Iris pigment epithelial cell (primary cell): ENCODE results near the gene PRR20C.
"Not testable (repeated sequence)": the region's sequence is repeated elsewhere in the genome, so short reads cannot be mapped to it uniquely, and the experiment has no call there.

Experiments
- DNase-seq: peaks from one replicate; pipeline ENCODE4 v3.0.0-alpha.2; 2011; ENCODE audit warnings: low read depth

The PRR20C gene

DNA sequence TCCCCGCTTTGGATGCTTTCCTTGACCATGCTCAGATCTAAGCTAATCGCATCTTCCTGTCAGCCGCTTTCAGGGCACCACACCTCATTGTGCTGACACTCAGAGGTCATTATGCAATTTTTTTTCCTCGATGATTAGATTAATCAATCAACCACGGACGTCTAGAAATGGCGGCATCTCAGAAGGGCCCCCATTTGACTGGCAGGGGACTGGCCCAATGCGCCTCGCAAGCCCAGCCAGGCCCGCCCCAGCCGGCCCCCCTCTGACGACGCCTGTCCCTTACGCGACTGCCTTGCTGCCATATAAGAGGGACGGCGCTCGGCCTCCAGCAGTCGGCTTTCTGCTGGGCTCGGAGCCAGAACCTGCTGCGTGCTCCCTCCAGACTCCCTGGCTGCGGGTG lies at the start of gene PRR20C:
Gene PRR20C, plus strand, starts transcription at position 301 of the 400 bp plus-strand sequence. CDS start 387 bp downstream, outside the sequence.
- not testable (repeated sequence) for DNase-seq

DNA sequence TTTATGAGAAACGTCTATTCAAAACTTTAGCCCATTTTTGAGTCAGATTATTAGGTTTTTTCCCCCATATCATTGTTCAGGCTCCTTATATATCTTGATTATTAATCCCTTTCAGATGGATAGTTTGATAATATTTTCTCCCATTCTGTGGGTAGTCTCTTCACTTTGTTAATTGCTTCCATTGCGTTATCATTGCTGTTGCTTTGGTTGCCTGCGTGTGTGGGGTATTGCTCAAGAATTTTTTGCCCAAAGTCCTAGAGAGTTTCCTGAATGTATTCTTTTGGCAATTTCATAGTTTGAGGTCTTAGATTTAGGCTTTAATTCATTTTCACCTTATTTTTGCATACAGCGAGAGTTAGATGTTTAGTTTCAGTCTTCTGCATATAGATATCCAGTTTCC lies 38.9 kb upstream of the PRR20C start:
- no peak for DNase-seq

DNA sequence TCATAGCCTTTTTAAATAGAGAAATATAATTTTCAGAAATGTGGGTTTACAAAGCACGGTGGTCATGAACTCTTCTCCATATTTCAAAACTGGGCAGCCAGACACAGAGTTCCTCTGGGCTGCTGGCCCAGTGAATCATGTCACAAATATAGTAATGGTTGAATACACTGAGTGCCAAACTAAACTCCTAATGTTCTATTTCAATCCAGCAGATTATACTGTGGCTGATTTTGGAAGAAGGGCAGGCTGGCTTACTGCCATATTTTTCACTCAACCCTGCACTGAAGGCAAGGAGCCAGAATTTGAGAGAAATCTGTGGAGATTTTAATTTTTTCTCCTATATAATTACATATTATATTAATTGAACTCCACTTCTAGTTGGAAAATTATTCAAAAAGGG lies 30.2 kb upstream of the PRR20C start:
- DNase-seq = peak; percentile 1

DNA sequence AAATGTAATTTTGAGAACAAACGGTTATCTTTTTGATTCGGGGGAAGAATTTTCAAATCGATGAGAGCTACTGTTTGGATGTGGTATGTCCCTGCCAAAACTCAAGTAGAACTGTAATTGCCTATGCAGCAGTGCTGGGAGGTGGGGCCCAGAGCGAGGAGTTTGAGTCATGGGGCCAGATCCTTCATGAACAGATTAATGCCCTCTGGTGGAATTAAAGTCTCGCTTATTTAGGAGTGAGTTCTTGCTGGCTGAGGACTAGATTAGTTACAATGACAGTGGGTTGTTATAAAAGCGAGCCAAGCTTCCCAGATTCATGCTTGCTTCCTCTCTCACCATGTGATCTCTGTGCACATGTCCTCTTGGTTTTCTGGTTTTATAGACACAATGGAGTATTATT lies 25.0 kb upstream of the PRR20C start:
- no peak for DNase-seq

DNA sequence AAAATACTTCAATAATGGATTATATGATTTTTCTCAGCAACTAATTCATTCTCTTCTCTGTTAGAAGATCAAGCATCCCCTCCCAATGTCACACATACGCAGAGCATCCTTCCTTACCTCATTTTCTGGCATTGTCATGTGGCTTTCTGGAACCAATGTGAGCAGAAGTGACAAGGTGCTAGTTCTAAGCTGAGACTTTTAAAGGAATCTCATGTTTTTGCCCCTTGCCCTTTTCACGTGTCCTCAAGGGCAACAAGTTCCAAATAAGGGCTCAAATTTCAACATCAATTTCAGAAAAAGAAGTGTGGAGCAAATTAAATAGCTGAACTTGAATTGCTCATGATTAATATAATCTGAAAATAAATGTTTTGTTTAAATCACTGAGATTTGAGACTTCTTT lies 17.8 kb upstream of the PRR20C start:
- DNase-seq = no peak

DNA sequence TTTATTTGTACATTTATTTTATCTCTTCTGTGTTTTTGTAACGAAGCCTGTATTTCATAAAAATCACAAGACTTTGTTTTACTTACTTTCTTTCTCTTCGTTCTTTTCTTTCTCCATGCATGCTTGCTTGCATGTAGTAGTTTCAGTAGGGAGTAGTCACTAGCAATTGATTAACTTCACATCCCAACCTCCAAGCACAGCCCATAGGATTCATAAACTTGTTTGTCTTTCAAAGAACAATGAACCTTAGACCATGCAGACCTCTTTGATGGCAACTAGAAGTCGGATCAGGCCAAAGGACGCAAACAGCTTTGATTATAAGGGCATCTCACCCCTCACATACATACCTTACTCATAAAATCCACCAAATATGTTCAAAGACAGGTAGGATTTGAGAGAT lies 16.3 kb upstream of the PRR20C start:
- no peak for DNase-seq

DNA sequence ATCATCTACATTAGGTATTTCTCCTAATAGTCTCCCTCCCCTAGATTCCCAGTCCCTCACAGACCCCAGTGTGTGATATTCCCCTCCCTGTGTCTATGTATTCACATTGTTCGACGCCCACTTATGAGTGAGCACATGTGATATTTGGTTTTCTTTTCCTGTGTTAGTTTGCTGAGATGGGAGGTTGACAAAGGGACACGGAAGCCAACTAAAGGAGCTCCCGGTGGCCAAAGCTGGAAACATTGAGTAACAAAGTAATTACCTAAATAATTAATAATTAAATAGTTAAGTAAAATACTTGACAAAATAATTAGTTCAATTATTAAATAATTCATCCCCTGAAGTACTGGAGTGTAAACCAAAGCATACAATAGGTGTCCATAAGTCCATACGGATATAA lies 14.9 kb upstream of the PRR20C start:
- DNase-seq = no peak

DNA sequence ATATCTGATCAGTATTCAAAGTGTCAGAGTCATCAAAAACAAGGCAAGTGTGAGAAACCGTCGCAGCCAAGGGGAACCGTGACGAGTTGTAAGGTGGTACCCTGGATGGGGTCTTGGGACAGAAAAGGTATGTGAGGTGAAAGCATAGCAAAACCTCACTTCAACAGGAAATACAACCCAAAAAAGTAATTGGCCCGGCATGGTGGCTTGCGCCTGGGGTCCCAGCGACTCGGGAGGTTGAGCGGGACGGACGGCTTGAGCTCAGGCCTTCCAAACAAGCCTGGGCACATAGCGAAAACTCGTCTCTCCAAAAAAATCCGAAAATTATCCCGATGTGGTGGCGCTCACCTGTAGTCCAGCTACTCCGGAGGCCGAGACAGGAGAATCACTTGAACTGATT lies 14.1 kb upstream of the PRR20C start:
- not testable (repeated sequence) for DNase-seq

DNA sequence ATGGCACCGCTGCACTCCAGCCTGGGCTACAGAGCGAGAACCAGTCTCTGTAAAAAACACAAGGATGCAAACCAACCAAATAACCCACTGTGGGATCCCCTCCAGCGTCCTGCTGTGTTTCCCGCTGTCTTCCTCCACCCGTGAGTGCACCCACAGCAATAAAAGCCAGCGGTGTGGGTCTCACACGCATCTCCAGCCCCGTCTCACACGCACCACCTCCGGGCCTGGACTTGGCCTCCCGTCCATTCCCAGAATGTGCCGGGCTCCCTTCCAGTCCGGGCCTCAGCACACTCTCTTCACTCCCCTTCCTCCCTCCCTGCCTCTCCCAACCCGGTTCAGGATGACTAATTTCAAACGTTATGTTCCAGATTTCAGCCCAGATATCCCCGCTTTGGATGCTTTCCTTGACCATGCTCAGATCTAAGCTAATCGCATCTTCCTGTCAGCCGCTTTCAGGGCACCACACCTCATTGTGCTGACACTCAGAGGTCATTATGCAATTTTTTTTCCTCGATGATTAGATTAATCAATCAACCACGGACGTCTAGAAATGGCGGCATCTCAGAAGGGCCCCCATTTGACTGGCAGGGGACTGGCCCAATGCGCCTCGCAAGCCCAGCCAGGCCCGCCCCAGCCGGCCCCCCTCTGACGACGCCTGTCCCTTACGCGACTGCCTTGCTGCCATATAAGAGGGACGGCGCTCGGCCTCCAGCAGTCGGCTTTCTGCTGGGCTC lies 13.5 kb upstream of the PRR20C start, which contains the start of gene PRR20A:
Gene PRR20A, plus strand, starts transcription at position 684 of the 734 bp plus-strand sequence. CDS start 387 bp downstream, outside the sequence.
- DNase-seq = not testable (repeated sequence)

DNA sequence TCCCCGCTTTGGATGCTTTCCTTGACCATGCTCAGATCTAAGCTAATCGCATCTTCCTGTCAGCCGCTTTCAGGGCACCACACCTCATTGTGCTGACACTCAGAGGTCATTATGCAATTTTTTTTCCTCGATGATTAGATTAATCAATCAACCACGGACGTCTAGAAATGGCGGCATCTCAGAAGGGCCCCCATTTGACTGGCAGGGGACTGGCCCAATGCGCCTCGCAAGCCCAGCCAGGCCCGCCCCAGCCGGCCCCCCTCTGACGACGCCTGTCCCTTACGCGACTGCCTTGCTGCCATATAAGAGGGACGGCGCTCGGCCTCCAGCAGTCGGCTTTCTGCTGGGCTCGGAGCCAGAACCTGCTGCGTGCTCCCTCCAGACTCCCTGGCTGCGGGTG lies 6.7 kb upstream of the PRR20C start, which contains the start of gene PRR20B:
Gene PRR20B, plus strand, starts transcription at position 301 of the 400 bp plus-strand sequence. CDS start 387 bp downstream, outside the sequence.
- not testable (repeated sequence) for DNase-seq

DNA sequence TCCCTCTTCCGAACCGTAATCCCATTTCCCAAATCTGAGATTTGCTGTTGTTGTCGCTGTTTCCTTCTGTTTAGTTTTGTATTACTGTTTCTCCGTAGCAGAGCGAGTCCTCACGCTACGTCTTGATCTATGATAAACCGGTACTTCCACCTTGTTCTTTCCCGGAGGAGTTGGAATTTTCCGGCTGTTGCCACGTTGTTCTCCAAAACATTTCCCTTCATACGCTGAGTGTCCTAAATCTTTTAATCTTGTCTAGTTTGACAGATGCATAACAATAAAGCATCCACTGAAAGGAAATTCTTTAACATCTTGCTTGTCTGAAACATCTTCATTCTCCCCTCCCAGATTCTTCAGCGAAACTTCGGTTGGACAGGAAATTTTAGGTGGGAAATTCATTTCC lies 5.8 kb upstream of the PRR20C start:
- not testable (repeated sequence) for DNase-seq

DNA sequence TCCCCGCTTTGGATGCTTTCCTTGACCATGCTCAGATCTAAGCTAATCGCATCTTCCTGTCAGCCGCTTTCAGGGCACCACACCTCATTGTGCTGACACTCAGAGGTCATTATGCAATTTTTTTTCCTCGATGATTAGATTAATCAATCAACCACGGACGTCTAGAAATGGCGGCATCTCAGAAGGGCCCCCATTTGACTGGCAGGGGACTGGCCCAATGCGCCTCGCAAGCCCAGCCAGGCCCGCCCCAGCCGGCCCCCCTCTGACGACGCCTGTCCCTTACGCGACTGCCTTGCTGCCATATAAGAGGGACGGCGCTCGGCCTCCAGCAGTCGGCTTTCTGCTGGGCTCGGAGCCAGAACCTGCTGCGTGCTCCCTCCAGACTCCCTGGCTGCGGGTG lies 6.5 kb downstream of the PRR20C start, which contains the start of gene PRR20D:
Gene PRR20D, plus strand, starts transcription at position 301 of the 400 bp plus-strand sequence. CDS start 387 bp downstream, outside the sequence.
- DNase-seq = not testable (repeated sequence)

DNA sequence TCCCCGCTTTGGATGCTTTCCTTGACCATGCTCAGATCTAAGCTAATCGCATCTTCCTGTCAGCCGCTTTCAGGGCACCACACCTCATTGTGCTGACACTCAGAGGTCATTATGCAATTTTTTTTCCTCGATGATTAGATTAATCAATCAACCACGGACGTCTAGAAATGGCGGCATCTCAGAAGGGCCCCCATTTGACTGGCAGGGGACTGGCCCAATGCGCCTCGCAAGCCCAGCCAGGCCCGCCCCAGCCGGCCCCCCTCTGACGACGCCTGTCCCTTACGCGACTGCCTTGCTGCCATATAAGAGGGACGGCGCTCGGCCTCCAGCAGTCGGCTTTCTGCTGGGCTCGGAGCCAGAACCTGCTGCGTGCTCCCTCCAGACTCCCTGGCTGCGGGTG lies 13.0 kb downstream of the PRR20C start, which contains the start of gene PRR20E:
Gene PRR20E, plus strand, starts transcription at position 301 of the 400 bp plus-strand sequence. CDS start 387 bp downstream, outside the sequence.
- DNase-seq = not testable (repeated sequence)

DNA sequence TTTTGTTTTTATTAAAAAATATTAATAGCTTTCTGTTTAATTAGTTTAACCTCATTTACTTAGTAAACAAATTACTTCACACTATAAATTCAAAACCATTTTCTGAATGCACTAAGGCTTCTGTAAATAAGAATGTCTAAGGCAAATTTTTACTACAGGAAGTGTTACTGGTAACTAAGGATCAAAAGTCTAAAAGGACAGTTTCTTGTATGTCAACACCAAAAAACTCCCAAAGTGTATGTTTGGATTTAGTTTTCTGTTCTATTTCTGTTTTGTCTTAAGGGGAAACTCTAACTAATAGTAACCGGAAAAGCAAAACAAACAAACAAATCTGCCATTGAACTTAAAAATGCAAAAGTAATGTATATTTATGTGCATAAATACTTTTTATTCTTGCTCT lies 37.8 kb downstream of the PRR20C start:
- DNase-seq = no peak
